Brain pericyte (primary cell): ENCODE results near the gene THAP11.
A peak's percentile ranks its signal among the peaks of the same experiment; 100 is the strongest.
"Not testable (repeated sequence)": the region's sequence is repeated elsewhere in the genome, so short reads cannot be mapped to it uniquely, and the experiment has no call there.

Experiments
- DNase-seq: peaks from one replicate; pipeline ENCODE4 v3.0.0-alpha.2; 2012; ENCODE audit warnings: low read depth, low spot score

THAP11 gene

DNA sequence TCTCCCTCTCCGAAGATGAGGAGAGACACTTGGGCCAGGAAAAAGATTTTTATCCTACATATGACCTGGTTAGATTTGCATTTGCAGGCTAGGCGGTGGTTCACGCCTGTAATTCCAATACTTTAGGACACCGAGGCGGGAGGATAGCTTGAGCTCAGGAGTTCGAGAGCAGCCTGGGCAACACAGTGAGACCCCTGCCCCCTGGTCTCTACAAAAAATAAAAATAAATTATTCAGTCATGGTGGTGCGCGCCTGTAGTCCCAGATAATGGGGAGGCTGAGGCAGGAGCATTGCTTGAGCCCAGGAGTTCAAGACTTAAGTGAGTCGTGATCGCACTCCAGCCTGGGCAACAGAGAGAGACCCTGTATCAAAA lies 7.9 kb upstream of the THAP11 start:
- no peak for DNase-seq

DNA sequence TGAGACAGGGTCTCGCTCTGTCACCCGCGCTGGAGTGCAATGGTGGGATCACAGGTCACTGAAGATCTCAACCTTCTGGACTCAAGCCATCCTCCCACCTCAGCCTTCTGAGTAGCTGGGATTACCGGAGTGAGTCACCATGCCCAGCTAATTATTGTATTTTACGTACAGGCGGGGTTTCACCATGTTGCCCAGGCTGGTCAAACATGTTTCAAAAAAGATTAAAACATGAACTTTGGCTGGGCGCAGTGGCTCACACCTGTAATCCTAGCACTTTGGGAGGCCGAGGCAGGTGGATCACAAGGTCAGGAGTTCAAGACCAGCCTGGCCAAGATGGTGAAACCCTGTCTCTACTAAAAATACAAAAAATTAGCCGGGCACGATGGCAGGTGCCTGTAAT lies 4.9 kb upstream of the THAP11 start:
- not testable (repeated sequence) for DNase-seq

DNA sequence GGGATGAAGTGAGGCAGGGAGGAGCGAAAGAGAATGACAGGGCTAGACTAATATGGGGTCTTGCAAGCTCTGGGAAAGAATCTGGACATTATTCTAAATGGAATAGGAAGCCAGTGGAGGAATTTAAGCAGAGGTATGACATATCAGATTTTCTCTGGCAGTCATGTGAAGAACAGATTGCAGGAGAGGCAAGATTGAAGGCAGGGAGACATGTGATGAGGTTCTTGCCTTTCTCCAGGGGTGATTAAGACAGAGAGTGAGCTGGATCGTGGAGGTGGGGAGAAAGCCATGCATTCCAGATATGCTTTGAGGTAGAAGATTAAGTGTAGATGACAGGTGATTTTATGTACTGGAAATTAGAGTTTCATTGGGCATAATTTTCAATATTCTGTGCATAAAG lies 4.3 kb upstream of the THAP11 start:
- no peak for DNase-seq

DNA sequence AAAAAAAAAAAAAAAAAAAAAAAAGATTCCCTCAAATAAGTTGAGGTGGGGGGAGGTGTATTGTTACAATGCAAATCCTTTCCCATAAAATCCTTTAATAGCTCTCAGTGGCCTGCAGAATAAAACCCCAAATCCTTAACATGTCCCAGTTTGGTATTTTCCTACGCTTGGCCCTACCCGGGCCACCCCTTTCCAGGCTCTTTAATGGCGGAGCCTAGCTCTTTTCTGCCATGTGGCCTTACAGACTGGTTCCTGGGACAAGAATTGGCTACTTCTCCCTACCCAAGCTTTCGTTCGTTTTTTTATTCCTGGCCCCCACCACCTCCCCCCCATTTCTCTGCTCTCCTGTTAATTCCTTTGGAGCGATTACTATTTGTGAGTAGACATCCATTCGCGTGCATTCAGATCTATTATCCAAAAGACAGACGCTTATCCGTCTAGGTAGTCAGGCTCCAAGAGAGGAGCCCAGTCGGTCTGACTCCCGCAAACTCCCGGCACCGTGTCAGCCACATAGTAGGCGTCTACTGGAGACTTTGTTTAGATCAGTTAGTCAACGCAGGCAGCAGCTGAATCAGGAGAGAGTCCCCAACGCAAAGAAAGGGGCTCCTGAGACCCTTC lies 813 bp upstream of the THAP11 start:
- DNase-seq: no peak

DNA sequence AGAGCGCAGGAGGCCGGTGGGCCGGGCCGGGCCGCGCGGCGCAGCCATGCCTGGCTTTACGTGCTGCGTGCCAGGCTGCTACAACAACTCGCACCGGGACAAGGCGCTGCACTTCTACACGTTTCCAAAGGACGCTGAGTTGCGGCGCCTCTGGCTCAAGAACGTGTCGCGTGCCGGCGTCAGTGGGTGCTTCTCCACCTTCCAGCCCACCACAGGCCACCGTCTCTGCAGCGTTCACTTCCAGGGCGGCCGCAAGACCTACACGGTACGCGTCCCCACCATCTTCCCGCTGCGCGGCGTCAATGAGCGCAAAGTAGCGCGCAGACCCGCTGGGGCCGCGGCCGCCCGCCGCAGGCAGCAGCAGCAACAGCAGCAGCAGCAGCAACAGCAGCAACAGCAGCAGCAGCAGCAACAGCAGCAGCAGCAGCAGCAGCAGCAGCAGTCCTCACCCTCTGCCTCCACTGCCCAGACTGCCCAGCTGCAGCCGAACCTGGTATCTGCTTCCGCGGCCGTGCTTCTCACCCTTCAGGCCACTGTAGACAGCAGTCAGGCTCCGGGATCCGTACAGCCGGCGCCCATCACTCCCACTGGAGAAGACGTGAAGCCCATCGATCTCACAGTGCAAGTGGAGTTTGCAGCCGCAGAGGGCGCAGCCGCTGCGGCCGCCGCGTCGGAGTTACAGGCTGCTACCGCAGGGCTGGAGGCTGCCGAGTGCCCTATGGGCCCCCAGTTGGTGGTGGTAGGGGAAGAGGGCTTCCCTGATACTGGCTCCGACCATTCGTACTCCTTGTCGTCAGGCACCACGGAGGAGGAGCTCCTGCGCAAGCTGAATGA lies 606 bp downstream of the THAP11 start:
- no peak for DNase-seq

DNA sequence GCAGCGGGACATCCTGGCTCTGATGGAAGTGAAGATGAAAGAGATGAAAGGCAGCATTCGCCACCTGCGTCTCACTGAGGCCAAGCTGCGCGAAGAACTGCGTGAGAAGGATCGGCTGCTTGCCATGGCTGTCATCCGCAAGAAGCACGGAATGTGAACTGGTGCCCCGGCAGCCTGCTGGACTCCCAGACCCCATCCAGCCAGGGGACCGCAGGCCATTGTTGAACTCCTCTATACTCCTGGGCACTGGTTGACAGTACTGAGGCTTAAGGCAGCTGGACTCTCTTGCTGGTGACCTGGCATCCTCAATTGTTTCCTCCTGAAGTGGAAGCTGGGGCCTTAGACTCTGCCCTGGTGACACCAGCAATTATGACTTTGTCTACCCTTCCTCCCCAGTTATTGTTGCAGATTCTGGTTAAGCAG lies 1.2 kb downstream of the THAP11 start:
- no peak for DNase-seq

DNA sequence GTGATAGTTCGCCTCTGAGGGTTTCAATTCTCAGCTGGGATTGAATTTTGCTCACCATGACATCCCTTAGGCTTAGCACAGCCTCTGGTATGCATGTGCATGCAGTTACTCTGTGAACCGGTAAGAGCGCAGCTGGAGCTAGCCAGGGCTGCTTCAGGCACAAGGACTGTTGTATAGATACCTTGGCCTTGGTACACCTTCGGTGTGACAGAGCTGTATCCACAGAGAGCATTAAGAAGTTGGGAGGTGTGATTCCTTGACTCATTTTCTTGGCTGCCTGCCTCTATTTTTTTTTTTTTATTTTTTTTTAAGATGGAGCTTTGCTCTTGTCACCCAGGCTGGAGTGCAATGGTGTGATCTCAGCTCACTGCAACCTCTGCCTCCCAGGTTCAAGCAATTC lies 2.4 kb downstream of the THAP11 start:
- no peak for DNase-seq

DNA sequence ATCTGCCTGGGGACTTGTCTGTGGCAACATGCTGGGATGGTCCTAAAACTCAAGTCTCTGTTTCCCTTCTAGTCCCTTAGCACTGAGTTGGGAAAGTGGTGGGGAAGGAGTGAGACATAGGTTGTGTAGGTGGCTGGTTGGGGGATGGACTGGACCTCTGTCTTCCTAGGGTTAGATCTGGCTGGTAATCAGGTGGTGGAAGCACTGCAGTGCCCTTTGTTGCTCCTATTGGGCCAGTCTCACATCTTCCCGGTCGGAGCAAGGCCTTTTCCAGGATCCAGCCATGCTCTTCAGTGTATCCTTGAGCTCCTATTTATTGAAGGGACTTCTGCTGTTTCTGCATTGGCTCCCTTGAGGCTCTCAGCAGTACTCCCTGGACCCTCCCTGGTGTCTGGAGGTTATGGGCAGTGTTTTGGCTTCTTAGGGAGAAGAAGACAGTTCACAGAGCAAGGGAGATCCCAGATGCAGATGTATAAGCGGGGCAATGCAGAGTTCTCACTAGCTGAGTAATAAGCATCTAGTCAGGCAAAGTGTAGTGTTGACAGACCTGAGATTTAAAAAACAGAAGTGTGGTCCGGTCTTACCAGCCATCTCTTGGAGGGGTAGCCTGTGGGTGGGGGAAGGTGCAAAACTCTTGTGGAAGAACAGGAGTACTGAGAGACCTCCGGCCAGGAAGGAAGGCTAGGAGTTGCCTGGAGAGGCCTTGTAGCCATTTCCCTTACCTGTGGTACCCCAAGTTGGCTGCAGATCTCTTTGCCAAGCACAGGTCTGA lies 3.4 kb downstream of the THAP11 start:
- DNase-seq: no peak

DNA sequence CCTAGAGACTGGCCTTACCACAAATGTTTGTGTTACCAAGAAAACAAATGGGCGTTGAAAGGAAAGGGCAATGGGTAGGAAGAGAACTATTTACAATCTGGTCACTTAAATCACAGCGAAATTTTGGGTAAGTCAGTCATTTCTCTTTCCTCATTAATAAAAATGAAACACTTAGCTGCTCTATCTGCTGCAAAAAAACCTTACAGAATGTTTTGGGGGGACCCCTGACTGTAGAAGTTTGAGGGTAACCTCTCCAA lies 3.9 kb downstream of the THAP11 start:
- DNase-seq: no peak

DNA sequence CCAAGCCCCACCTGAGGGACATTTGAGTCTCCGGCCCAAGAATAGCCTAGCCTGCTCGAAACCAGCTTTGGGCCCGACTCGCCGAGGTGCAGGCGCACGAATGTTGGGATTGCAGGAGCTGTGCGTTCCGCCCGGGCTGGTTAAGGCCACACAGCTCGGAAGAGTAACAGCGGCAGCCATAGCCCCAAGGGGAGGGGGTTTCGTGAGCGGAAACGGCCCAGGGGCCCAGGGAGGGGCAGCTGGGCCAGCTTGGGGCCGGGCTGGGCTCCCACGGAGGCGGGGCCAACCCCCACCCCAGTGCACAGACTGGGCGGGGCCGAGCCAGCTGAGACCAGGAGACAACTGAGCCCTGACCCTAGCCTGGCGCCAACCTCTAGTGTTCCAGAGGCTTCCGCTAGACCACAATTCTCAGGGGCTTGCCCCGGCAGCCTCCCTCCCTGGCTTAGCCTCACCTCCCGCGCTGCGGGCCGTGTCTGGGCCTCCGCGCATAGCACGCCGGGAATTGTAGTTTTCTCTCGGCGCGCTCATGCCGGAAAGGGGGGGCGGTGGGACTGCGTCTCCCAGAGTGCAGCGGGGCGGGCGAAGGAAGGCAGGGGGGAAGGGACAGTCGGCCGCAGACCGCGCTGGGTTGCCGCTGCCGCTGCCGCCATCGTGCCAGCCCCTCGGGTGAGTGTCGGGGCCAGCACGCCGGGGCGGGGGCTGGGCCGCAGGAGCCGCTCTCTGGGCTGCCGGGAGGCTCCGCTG lies 4.4 kb downstream of the THAP11 start, which contains the start of gene NUTF2:
Gene NUTF2 (plus strand): TSS at position 614 of the 744 bp plus-strand sequence. CDS start 18,198 bp downstream, outside the sequence.
- DNase-seq: peak; percentile 82

DNA sequence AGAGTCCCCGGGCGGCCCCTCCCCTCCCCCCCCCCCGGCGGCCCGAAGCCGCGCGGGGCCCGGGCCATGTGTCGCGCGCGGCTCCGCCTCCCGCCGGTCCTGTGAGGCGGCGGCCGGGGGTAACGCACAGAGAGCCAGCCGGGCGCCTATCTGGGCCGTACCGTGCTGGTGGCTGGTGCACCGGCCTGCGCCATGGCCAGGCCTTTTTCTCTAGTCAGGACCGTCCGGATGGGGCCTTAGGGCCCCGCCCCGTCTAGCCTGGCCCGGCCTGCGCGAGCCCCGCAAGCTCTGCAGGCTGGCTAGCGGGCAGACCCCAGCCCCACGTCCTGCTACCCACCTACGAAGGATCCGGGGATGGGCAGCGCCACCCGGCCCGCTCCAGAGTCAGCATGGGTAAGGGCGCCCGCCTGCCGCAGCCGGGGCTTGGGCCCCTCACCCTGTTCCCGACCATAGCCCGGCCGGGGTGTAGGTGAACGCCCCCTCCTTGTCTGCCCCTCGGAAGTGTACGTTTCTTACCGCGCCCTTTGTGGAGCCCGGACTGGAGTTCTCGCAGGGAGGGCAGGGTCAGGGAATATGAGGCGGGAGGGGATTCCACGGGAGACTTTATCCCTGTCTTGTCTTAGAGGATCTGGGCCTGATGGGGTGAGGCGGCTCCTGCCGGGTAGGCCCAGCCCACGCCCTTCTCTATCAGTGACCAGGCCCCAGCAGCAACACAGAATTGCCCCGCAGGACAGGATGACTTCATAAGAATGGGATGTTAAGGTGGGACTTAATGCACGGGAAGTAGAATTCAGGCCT lies 5.1 kb downstream of the THAP11 start, which contains the start of gene CENPT:
Gene CENPT (minus strand): TSS at position 630 of the 798 bp plus-strand sequence. CDS start 13,834 bp downstream, outside the sequence.
- no peak for DNase-seq

DNA sequence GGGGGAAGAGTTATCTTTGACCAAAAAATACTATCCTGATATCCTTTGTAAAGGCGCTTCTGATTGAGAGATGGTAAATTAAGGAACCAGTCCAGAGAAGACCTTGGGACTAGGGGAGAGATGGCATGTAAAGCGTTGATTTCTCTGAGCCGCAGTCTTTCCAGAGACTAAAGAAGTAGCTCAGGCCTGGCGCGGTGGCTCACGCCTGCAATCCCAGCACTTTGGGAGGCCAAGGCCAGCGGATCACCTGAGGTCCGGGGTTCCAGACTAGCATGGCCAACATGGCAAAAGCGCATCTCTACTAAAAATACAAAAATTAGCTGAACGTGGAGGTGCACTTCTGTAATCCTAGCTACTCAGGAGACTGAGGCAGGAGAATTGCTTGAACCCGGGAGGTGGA lies 6.0 kb downstream of the THAP11 start:
- DNase-seq: no peak

DNA sequence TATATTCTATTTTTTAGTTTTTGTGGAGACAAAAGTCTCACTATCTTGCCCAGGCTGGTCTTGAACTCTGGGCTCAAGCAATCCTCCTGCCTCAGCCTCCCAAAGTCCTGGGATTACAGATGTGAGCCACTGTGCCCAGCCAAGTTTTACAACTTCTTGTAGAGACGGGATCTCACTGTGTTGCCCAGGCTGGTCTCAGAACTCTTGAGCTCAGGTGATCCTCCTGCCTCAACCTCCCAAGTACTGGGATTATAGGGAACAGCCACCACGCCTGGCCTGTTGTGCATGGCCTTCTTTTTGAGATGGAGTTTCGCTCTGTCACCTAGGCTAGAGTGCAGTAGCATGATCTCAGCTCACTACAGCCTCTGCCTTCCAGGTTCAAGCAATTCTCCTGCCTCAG lies 11.6 kb downstream of the THAP11 start:
- no peak for DNase-seq

DNA sequence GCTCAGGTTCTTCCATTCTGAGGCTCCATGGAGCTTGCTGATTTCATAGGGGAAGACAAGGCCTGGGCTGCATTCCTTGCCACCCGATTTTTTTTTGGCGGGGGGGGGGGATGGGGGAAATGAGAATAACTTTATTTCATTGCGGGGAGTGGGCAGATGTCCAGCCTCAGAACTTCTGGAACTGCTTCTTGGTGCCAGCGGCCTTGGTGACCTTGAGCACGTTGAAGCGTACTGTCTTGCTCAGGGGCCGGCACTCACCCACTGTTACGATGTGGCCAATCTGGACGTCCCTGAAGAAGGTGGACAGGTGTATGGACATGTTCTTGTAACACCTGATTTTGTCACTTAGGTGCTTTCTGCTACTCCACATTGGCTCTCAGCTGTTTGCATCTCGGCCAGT lies 13.7 kb downstream of the THAP11 start:
- DNase-seq: no peak

DNA sequence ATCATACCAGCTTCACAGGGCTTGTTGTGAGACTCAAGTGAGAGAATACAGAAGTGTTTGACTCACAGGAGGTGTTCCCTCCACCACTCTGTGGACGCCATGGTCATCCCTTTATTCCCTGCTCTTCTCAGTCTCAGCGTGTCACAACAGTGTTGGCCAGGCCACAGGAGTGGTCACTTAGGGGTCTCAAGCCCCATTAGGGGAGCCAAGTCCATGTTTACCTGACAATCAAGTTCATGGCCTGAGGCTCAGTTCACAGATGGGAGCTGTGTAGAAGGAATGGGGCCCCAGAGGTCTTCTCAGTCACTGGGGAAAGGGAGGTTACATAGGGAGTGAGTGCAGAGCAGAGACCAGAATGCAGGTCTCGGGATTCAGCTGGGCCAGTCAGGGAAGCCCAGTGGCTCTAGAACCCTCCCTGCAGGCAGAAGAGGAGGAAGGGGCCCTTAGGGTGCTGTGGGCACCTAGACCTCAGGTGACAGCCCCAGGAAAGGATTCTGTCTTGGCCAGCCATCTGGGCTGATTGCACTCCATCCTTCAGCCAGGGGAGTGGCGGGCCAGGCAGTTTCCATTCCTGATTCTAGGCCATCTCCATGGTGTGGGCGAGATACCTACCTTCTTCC lies 14.9 kb downstream of the THAP11 start:
- DNase-seq: no peak

DNA sequence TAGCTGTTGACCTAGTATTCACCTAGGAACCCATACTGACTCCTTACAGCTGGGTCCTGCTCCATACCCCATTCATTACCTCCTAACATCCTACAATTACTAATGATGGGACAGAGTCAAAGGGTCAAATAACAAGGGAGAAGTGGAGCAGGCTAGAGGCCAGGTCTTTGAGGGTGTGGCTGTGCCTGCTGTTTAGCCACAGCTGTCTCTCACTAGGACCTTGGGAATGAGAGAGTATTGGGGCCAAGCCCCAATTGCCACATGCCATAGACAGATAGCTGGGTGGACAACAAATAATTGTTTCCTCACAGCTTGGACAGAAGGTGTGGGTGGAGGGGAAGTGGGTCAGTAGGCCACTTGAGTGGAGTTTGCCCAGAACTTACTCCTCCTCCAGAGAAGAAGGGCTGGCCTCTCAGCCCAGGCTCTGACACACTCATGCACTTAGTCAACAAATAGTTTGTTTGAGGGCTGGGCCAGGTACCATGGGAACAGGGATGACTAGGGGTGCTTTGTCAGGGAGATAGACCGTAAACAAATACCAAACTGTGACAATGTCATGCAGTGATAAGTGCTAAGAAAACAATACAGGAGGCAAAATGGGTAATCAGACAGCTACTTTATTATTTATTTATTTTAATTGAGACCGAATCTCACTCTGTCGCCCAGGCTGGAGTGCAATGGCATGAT lies 15.6 kb downstream of the THAP11 start:
- DNase-seq: no peak

DNA sequence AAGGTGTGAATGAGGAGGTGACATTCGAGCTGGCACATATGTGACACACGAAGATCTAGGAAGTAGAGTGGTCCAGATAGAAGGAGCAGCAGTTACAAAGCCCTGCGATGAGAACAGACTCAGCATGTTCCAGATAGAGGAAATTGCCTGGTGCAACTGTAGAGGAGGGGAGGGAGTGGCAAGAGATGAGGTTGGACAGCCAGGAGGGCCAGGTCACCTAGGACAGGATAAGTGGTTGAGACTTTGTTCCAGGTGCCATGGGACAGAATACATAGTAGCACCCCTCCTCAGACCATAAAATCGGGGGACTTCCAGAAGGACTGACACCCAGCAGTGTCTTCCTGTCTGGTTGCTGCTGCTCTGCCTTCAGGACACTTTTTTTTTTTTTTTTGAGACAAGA lies 16.4 kb downstream of the THAP11 start:
- DNase-seq: no peak

DNA sequence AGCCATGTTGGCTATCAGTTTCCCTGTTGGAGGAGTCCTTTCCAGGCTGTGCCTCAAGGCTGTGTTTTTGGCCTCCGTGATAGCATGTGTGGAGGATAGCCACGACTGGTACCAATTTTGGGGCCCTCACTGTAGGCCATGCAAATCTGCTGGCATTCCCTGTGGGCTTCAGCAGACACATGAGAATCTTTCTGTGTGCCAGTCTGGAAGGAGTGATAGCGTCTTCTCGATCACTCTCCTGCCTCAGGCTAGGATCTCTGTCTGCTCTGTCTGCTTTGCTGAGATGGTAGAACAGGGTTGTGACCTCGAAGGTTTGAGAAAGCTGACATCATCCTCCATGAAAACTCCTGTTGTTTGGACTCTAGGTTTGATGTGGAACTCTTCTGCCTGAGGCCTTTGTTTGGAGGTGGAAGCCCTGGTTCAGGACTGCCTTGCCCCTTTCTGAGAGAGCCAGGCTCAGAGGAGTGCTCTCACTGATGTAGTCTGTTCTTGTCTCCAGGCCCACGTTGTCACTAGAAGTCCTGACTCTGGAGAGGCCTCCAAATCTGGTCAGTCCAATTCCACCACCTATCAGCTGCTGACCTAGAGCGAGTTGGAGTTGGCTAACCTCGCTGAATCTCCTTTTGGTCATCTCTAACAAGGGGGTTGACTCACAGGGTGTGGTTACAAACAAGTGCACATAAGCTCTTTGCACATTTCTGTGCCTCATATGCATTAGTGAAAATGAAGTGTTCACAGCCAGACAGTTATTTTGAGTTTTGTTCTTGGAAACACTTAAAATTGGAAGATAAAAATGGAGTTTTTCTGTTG lies 18.7 kb downstream of the THAP11 start:
- no peak for DNase-seq

DNA sequence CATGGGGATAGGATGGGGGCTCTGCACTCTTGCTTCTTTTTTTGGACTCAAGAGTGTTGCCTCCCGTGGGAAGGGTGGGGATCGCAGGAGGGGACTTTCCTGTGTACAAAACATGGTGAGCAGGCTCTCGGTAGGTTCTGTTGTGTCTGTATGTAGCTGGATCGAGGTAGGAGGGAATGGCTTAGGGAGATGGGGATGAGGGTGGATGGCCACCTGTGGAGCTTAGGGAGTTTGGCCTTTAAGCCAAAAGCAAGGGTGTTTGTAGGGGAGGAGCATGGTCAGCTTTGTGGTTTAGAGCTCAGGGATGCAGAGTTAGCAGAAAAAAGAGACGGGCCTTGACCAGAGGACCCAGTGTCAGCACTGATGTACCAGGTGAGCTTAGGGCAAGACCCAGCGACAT lies 19.8 kb downstream of the THAP11 start:
- no peak for DNase-seq
